Mesenchymal stem cell (in vitro differentiated cells and primary cell): ENCODE measurements around the gene SYS1.

Experiments used
- DNase-seq: peaks from one replicate; pipeline ENCODE4 v3.0.0-alpha.2; 2013
- H2AFZ ChIP-seq: one replicate; pipeline ENCODE4 v1.6.1; 2013; ENCODE audit warnings: low read depth, mild to moderate bottlenecking, control low read depth, inconsistent platforms, low read length, moderate library complexity
- H2AK5ac ChIP-seq: 2 replicates; pipeline ENCODE4 v1.6.1; 2013; ENCODE audit warnings: low read length, moderate library complexity, mild to moderate bottlenecking, inconsistent platforms; ENCODE audit not compliant: severe bottlenecking
- H2BK120ac ChIP-seq: one replicate; pipeline ENCODE4 v1.6.1; 2013; ENCODE audit warnings: low read depth, mild to moderate bottlenecking, inconsistent platforms, low read length, moderate library complexity
- H2BK12ac ChIP-seq, 2 experiments: one replicate each; pipeline ENCODE4 v1.6.1; 2013; ENCODE audit warnings: inconsistent platforms in 2 of 2, low read length in 2 of 2, mild to moderate bottlenecking in 2 of 2, moderate library complexity in 2 of 2, control low read depth in 1 of 2
- H2BK15ac ChIP-seq: one replicate; pipeline ENCODE4 v1.6.1; 2013; ENCODE audit warnings: mild to moderate bottlenecking, low read depth, inconsistent platforms; ENCODE audit not compliant: poor library complexity, severe bottlenecking
- H2BK5ac ChIP-seq: 2 replicates; pipeline ENCODE4 v1.6.1; 2013; ENCODE audit warnings: low read depth, mild to moderate bottlenecking, low read length, control low read depth, inconsistent platforms; ENCODE audit not compliant: poor library complexity, severe bottlenecking
- H3K14ac ChIP-seq, 2 experiments: one replicate each; pipeline ENCODE4 v1.6.1; 2013; ENCODE audit warnings: inconsistent platforms in 2 of 2, low read length in 2 of 2, control low read depth in 1 of 2, mild to moderate bottlenecking in 1 of 2, moderate library complexity in 1 of 2
- H3K18ac ChIP-seq, 2 experiments: one replicate each; pipeline ENCODE4 v1.6.1; 2013; ENCODE audit warnings: inconsistent platforms in 2 of 2, low read length in 2 of 2, control low read depth in 1 of 2, low read depth in 1 of 2, mild to moderate bottlenecking in 1 of 2
- H3K23ac ChIP-seq, 2 experiments: one replicate each; pipeline ENCODE4 v1.6.1; 2013; ENCODE audit warnings: inconsistent platforms in 2 of 2, low read length in 2 of 2, mild to moderate bottlenecking in 2 of 2, moderate library complexity in 2 of 2, control low read depth in 1 of 2
- H3K27ac ChIP-seq: 2 replicates; pipeline ENCODE4 v1.5.1; 2013; ENCODE audit warnings: mild to moderate bottlenecking, moderate library complexity, low read length, control low read depth, inconsistent platforms; ENCODE audit not compliant: poor library complexity, severe bottlenecking
- H3K27me3 ChIP-seq, 2 experiments: 2 replicates each; pipeline versions ENCODE4 v1.6.1 to v1.7.0; 2013; ENCODE audit warnings: low read length in 2 of 2, mild to moderate bottlenecking in 2 of 2, moderate library complexity in 2 of 2, control low read depth in 1 of 2, inconsistent platforms in 1 of 2; ENCODE audit not compliant: control insufficient read depth in 1 of 2, insufficient read depth in 1 of 2
- H3K36me3 ChIP-seq, 2 experiments: 2 replicates each; pipeline versions ENCODE4 v1.6.1 to v1.7.0; 2013; ENCODE audit warnings: low read length in 2 of 2, control low read depth in 1 of 2, inconsistent platforms in 1 of 2, low read depth in 1 of 2, mild to moderate bottlenecking in 1 of 2; ENCODE audit not compliant: insufficient read depth in 2 of 2, control insufficient read depth in 1 of 2
- H3K4ac ChIP-seq, 2 experiments: one replicate each; pipeline ENCODE4 v1.6.1; 2013; ENCODE audit warnings: inconsistent platforms in 2 of 2, low read length in 2 of 2, mild to moderate bottlenecking in 2 of 2, moderate library complexity in 2 of 2, control low read depth in 1 of 2, low read depth in 1 of 2
- H3K4me1 ChIP-seq: 2 replicates; pipeline ENCODE4 v1.6.1; 2013; ENCODE audit warnings: low read depth, low read length, control low read depth; ENCODE audit not compliant: control insufficient read depth, insufficient read depth
- H3K4me2 ChIP-seq: 2 replicates; pipeline ENCODE4 v1.6.1; 2013; ENCODE audit warnings: low read length, mild to moderate bottlenecking, inconsistent platforms; ENCODE audit not compliant: poor library complexity, severe bottlenecking
- H3K4me3 ChIP-seq, 2 experiments: 2 replicates each; pipeline versions ENCODE4 v1.5.1 to v1.7.0; 2013; ENCODE audit warnings: low read length in 2 of 2, mild to moderate bottlenecking in 2 of 2, control low read depth in 1 of 2, low read depth in 1 of 2; ENCODE audit not compliant: insufficient read depth in 1 of 2
- H3K79me1 ChIP-seq: replicated peaks from 2 replicates; pipeline ENCODE4 v1.6.1; 2013; ENCODE audit warnings: mild to moderate bottlenecking, control low read depth, low read length, inconsistent platforms; ENCODE audit not compliant: poor library complexity, severe bottlenecking
- H3K9ac ChIP-seq: 2 replicates; pipeline ENCODE4 v1.7.0; 2013; ENCODE audit warnings: mild to moderate bottlenecking, low read length, moderate library complexity
- H3K9me3 ChIP-seq: 2 replicates; pipeline ENCODE4 v1.7.0; 2013; ENCODE audit warnings: mild to moderate bottlenecking, low read length; ENCODE audit not compliant: control insufficient read depth
- H4K8ac ChIP-seq: one replicate; pipeline ENCODE4 v1.6.1; 2013; ENCODE audit warnings: inconsistent platforms, mild to moderate bottlenecking, low read length, moderate library complexity
- H4K91ac ChIP-seq: one replicate; pipeline ENCODE4 v1.6.1; 2013; ENCODE audit warnings: mild to moderate bottlenecking, low read length, inconsistent platforms
- WGBS: methylation state at CpG from one replicate; pipeline ENCODE4 v1.1.7; 2013; ENCODE audit warnings: mixed read lengths; 5-methylcytosine and 5-hydroxymethylcytosine counted together

The SYS1 gene

DNA sequence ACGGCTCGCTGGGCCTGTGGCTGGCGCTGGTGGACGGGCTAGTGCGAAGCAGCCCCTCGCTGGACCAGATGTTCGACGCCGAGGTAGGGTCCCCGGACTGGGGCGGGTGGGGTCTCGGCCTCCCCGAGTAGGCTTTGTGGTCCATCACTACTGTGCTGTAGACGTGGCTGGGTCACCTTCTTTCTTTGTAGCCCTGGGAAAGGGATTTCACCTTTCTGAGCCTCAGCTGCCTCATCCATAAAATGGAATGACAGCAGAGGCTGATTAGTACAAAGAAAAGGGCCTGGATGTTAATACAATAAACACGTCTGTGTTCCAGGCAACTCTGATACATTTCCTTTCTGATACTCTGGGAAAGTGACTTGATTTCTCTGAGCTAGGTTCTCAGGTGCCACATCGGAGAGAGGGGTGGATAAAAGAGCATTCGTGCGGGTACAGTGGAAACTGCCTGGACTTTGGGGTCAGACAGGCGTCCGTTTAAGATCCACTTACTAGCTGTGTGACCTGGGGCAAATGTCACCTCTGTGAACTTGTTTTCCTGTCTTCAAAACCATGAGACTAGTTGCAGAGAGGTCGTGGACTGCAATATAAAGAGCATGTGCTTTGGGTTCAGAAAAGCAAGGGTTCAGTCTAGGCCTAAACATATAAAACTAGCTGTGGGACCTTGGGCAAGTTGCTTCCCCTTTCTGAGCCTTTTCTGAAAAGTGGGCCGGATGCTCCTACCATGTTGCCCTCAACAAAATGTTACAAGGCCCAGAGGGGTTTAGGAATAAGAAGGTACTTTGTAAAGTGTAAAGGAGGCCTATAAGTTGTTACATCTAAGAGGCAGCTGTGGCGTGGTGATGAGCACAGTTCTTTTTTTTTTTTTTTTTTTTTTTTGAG lies 896 bp downstream of the SYS1 start:
- Histone ChIP-seq H3K4me3 (peak overlapping the region; percentile 79 to 95), H3K18ac (peak overlapping the region in 1 of 2 experiments; percentile 73), H3K79me1 (peaks cover 27% of the 10 kb centered on the region), H3K14ac (peak overlapping the region in 1 of 2 experiments; percentile 45), H3K4ac (no peak overlapping the region), H2BK5ac (no peak overlapping the region), H2BK120ac (no peak overlapping the region), H4K8ac (no peak overlapping the region), H2AFZ (no peak overlapping the region), H3K4me1 (peaks cover 14% of the 10 kb centered on the region), H3K9me3 (no peaks in the 10 kb centered on the region), H3K27ac (no peak overlapping the region), H3K23ac (peak overlapping the region in 1 of 2 experiments; percentile 3), H3K9ac (peak overlapping the region; percentile 99), H2BK12ac (no peak overlapping the region), H3K27me3 (no peaks in the 10 kb centered on the region), H4K91ac (no peak overlapping the region), H2AK5ac (no peak overlapping the region), H2BK15ac (no peak overlapping the region), H3K36me3 (peaks cover 24 to 37% of the 10 kb centered on the region in 2 experiments), H3K4me2 (peak overlapping the region; percentile 76)
- DNase-seq, result no peak
- WGBS, result 28% methylated on average over 23 of the region's 23 CpGs

DNA sequence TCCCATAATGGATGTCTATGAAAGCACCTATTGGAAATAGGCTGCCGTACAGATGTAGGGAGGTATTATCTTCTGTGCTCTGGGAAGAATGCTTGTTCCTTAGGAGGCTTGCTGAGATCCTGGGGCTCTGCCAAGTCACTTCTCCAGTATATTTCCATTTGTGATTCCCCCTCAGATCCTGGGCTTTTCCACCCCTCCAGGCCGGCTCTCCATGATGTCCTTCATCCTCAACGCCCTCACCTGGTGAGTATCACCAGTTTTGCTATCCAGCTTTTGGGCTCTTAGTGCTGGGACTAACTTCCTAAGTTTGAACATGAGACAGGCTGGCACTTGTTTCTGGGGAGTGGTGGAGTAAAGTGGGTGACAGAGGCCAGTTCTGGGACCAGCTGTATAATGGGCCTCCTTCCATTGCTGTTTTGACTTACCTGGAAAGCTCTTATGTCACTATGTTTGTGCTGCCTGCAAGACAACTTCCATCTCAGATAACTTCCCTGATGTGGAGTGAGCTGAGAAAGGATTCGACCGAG lies 2.6 kb downstream of the SYS1 start:
- Histone ChIP-seq H3K4me2 (no peak overlapping the region), H4K91ac (no peak overlapping the region), H3K27ac (no peak overlapping the region), H3K4me3 (no peak overlapping the region), H3K9me3 (no peaks in the 10 kb centered on the region), H2BK15ac (no peak overlapping the region), H4K8ac (no peak overlapping the region), H3K36me3 (peaks cover 27 to 37% of the 10 kb centered on the region in 2 experiments), H3K23ac (no peak overlapping the region), H2BK12ac (no peak overlapping the region), H3K9ac (no peak overlapping the region), H2AFZ (no peak overlapping the region), H3K14ac (no peak overlapping the region), H3K27me3 (no peaks in the 10 kb centered on the region), H3K4me1 (peaks cover 4% of the 10 kb centered on the region), H2BK5ac (no peak overlapping the region), H3K18ac (no peak overlapping the region), H3K4ac (no peak overlapping the region), H2BK120ac (no peak overlapping the region), H2AK5ac (no peak overlapping the region), H3K79me1 (peaks cover 27% of the 10 kb centered on the region)
- WGBS, result 99% methylated on average over 5 of the region's 5 CpGs
- no peak for DNase-seq

DNA sequence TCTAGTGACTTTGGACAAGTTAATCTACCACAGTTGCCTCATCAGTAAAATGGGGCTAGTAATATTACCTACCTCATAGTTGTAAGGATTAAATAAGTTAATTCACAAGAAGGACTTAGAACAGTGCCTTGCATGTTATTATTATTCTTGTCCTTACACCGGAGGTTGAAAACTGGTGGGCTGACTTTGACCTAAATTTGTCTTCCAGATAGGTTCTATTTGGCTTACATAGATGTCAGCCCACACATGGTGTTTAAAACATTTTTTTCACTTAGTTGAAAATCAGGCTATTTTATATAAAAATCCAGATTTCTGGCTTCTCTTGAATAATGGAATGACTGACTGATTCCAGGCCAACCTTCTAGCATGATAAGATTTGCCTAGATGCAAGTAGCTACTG lies 3.2 kb downstream of the SYS1 start:
- no peaks in the 10 kb centered on the region for H3K27me3 ChIP-seq
- no peak overlapping the region for H3K4me3 ChIP-seq
- H3K23ac ChIP-seq, result no peak overlapping the region
- no peak overlapping the region for H2AFZ ChIP-seq
- no peak overlapping the region for H2BK12ac ChIP-seq
- H3K4me1 ChIP-seq, result peaks cover 2% of the 10 kb centered on the region
- H3K4me2 ChIP-seq, result no peak overlapping the region
- no peak overlapping the region for H3K4ac ChIP-seq
- H4K91ac ChIP-seq, result no peak overlapping the region
- no peaks in the 10 kb centered on the region for H3K9me3 ChIP-seq
- H3K79me1 ChIP-seq, result peaks cover 27% of the 10 kb centered on the region
- H2BK120ac ChIP-seq, result no peak overlapping the region
- H2BK5ac ChIP-seq, result no peak overlapping the region
- no peak for DNase-seq
- H4K8ac ChIP-seq, result no peak overlapping the region
- H3K14ac ChIP-seq, result no peak overlapping the region
- H3K36me3 ChIP-seq, result peaks cover 29 to 37% of the 10 kb centered on the region in 2 experiments
- H2BK15ac ChIP-seq, result no peak overlapping the region
- H2AK5ac ChIP-seq, result no peak overlapping the region
- WGBS, result no CpG with 5 or more reads among the region's 1 CpG
- no peak overlapping the region for H3K9ac ChIP-seq
- no peak overlapping the region for H3K18ac ChIP-seq
- H3K27ac ChIP-seq, result no peak overlapping the region

DNA sequence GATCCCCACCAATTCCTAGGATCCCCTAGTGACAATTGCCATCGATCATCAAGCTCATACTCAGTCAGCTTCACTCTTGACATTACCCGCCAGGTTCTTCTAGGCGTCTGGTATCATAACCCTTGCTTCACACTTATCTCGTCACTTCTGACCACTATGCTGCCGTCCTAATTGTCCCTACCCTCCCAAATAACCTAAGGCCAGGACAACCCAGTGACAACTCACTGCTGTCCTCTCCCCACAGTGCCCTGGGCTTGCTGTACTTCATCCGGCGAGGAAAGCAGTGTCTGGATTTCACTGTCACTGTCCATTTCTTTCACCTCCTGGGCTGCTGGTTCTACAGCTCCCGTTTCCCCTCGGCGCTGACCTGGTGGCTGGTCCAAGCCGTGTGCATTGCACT lies 3.7 kb downstream of the SYS1 start:
- no peak overlapping the region for H2BK5ac ChIP-seq
- peaks cover 29 to 38% of the 10 kb centered on the region in 2 experiments for H3K36me3 ChIP-seq
- H2AFZ ChIP-seq, result no peak overlapping the region
- no peak overlapping the region for H3K4ac ChIP-seq
- no peak overlapping the region for H3K18ac ChIP-seq
- H2BK120ac ChIP-seq, result no peak overlapping the region
- H2BK15ac ChIP-seq, result no peak overlapping the region
- no peak overlapping the region for H3K4me3 ChIP-seq
- 89% methylated on average over 11 of the region's 11 CpGs for WGBS
- no peaks in the 10 kb centered on the region for H3K27me3 ChIP-seq
- peaks cover 27% of the 10 kb centered on the region for H3K79me1 ChIP-seq
- peaks cover 2% of the 10 kb centered on the region for H3K4me1 ChIP-seq
- no peak for DNase-seq
- H3K23ac ChIP-seq, result no peak overlapping the region
- no peak overlapping the region for H4K8ac ChIP-seq
- H4K91ac ChIP-seq, result no peak overlapping the region
- no peak overlapping the region for H2AK5ac ChIP-seq
- H2BK12ac ChIP-seq, result no peak overlapping the region
- H3K9me3 ChIP-seq, result no peaks in the 10 kb centered on the region
- H3K27ac ChIP-seq, result no peak overlapping the region
- H3K9ac ChIP-seq, result no peak overlapping the region
- no peak overlapping the region for H3K4me2 ChIP-seq
- H3K14ac ChIP-seq, result no peak overlapping the region
